ENCODE data around the gene APOBEC2. TPM values are rescaled to one million over a fixed set of nuclear protein-coding genes. Genes with fewer than 3 reads are reported as not detected.

Gene APOBEC2
- total RNA-seq, 1 experiment from 2014 or later, result not detected

DNA sequence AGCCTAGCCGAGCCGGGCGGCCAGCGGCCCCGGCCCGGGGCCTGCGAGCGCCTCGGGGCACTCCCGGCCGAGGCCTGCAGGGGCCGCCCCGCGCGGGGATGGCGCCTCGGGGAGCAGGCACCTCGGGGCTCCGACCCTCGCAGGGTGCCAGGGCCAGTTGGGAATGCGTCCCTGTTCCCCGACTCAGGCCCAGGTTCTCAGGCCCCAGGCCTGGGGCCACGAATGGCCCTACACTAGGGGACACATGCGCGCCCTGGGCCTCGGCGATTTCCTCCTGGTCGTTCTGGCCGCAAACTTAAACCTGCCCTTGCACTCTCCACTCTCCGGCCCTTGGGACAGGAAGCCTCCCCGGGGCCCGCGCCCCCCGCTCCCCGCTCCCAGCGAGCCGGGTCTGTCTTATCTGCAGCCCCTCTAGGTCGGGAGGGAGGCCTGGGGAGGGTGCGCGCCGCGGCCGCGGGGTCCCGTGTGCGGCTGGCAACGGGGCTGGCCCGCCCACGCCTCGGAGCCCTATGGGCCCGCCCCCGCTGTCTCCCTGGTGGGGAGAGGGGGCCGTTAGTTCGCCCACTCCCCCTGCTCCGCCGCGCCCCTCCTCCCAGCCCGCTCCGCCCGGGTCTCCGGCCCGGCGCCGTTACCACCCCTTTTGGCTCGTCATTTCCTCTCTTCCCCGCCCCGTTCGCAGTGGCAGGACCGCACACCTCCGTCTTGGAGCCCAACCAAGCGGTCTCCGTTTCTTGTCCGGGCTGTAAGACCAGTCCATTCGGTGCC, 20.4 kb downstream of the APOBEC2 start:
- no peaks in the 10 kb centered on the region for H3K36me3 ChIP-seq (ENCODE audit: control insufficient read depth in 1 of 2, insufficient read depth in 2 of 2, low read length in 2 of 2)
- H3K79me2 ChIP-seq (ENCODE audit: insufficient read depth, low read length), result peaks cover 64% of the 10 kb centered on the region
- H3K27me3 ChIP-seq (ENCODE audit: insufficient read depth, low read length), result no peaks in the 10 kb centered on the region
- DNase-seq (ENCODE audit: low read depth, low spot score) (peak; percentile 47), ATAC-seq (peak; percentile 24)
- no peaks in the 10 kb centered on the region for H3K9me2 ChIP-seq (ENCODE audit: insufficient read depth)
- H3K9ac ChIP-seq (ENCODE audit: low read length), result peak overlapping the region; percentile 94
- H3K27ac ChIP-seq (ENCODE audit: low read depth, low read length), result peak overlapping the region; percentile 98
- ChIA-PET CTCF (interaction anchor here (1.2 to 2.8 kb wide), 3 partner anchors 33 to 109 kb away, joined by 4 to 9 read pairs (median 6); partner anchors contain the start of gene UNC5CL), POLR2A (no interaction called here), RAD21 (ENCODE audit: low non-redundant PET in 1 of 2, low total read pairs in 2 of 2, uncharacterized antibody in 2 of 2, unreplicated experiment in 2 of 2) (no interaction called here)
- no peaks in the 10 kb centered on the region for H4K20me1 ChIP-seq (ENCODE audit: insufficient read depth)
- intact Hi-C loops (cut with micrococcal nuclease), result no loop called here
- no peaks in the 10 kb centered on the region for H3K9me3 ChIP-seq (ENCODE audit: control insufficient read depth in 1 of 2, insufficient read depth in 1 of 2, low read depth in 1 of 2, low read length in 2 of 2)
- peak overlapping the region; percentile 93 for H3K4me2 ChIP-seq (ENCODE audit: low read length)
- no peak for TF ChIP-seq FOSL1 (IDR thresholded peaks at IDR 0.05; ENCODE audit: low read depth)
- TF ChIP-seq ELF1 (IDR thresholded peaks at IDR 0.05; ENCODE audit: borderline replicate concordance, low read depth), result no peak
- no peak for TF ChIP-seq YY1 (IDR thresholded peaks at IDR 0.05; ENCODE audit: extremely low read depth, insufficient replicate concordance, low read depth, low read length)
- TF ChIP-seq POLR2A (IDR thresholded peaks at IDR 0.05; ENCODE audit: borderline replicate concordance, extremely low read depth, insufficient read depth, insufficient read length), result peak; percentile 26
- TF ChIP-seq, protein P1, sequence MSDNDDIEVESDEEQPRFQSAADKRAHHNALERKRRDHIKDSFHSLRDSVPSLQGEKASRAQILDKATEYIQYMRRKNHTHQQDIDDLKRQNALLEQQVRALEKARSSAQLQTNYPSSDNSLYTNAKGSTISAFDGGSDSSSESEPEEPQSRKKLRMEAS (IDR thresholded peaks at IDR 0.05), result peak; percentile 51; the same call in 1 of the 2 replicates
- peak in 1 of 3 experiments; percentile 12; a peak in 1 of 6 replicates for TF ChIP-seq CTCF (IDR thresholded peaks at IDR 0.05 in 2 of 3, conservative IDR thresholded peaks at IDR 0.05 in 1 of 3; ENCODE audit: borderline replicate concordance in 1 of 3, insufficient read depth in 1 of 3, low read depth in 2 of 3, low read length in 2 of 3)
- peak; percentile 83 for TF ChIP-seq EGR1 (IDR thresholded peaks at IDR 0.05; ENCODE audit: low read depth)
- no peak for TF ChIP-seq TCF7L2 (IDR thresholded peaks at IDR 0.05; ENCODE audit: borderline replicate concordance, extremely low read depth, insufficient read depth, insufficient read length)
- peak; percentile 98 for TF ChIP-seq ZFX (IDR thresholded peaks at IDR 0.05)
- TF ChIP-seq CEBPB (IDR thresholded peaks at IDR 0.05; ENCODE audit: low read depth), result no peak
- peak; percentile 39 for TF ChIP-seq SIN3A (IDR thresholded peaks at IDR 0.05; ENCODE audit: low read depth)
- TF ChIP-seq POLR2AphosphoS5 (IDR thresholded peaks at IDR 0.05; ENCODE audit: low read depth, low read length), result peak; percentile 79
- TF ChIP-seq CBX3 (IDR thresholded peaks at IDR 0.05; ENCODE audit: low read depth), result no peak
- H3K4me3 ChIP-seq (replicated peaks in 1 of 2; ENCODE audit: low read depth in 1 of 2, low read length in 2 of 2), result peak overlapping the region; percentile 67 to 77
- no peak overlapping the region for H2AFZ ChIP-seq (ENCODE audit: low read depth, low read length, poor library complexity, severe bottlenecking)
- BruUV-seq (replicated peaks), result no TSS peak
- peaks cover 7 to 16% of the 10 kb centered on the region in 2 experiments; a peak in 3 of 4 replicates for H3K4me1 ChIP-seq (ENCODE audit: control insufficient read depth in 1 of 2, insufficient read depth in 2 of 2, low read length in 2 of 2)
